Epithelial cell of proximal tubule (primary cell): ENCODE data around the gene SLC45A3. TPM values are rescaled to one million over a fixed set of nuclear protein-coding genes. Genes with fewer than 3 reads are reported as not detected.

Experiments
- DNase-seq: peaks from one replicate; pipeline ENCODE4 v3.0.0-alpha.2; 2011; ENCODE audit warnings: low read depth
- H3K4me3 ChIP-seq: 2 replicates; pipeline ENCODE4 v1.5.1; 2011; ENCODE audit warnings: low read depth, mild to moderate bottlenecking, low read length
- CTCF ChIP-seq: conservative IDR thresholded peaks from 2 replicates; pipeline ENCODE4 v1.5.1; 2012; ENCODE audit warnings: low read depth, mild to moderate bottlenecking, low read length
- total RNA-seq: library from RNA; depleted of rRNA; stranded (reverse); fragments of >200 nt; gene quantifications from 2 replicates; pipeline ENCODE4 v1.2.3, GENCODE V29; 2015

Gene SLC45A3
- total RNA-seq, 1 donor from 2014 or later = 6.5 TPM

GRCh38 chr1:205699416-205699815 is 19.1 kb upstream of the SLC45A3 start:
- no peak overlapping the region for H3K4me3 ChIP-seq
- TF ChIP-seq CTCF = no peak
- no peak for DNase-seq

GRCh38 chr1:205698921-205699320 is 18.6 kb upstream of the SLC45A3 start:
- no peak for TF ChIP-seq CTCF
- no peak overlapping the region for H3K4me3 ChIP-seq
- DNase-seq = no peak

GRCh38 chr1:205693421-205693991 is 13.2 kb upstream of the SLC45A3 start:
- TF ChIP-seq CTCF = no peak
- DNase-seq = no peak

DNA sequence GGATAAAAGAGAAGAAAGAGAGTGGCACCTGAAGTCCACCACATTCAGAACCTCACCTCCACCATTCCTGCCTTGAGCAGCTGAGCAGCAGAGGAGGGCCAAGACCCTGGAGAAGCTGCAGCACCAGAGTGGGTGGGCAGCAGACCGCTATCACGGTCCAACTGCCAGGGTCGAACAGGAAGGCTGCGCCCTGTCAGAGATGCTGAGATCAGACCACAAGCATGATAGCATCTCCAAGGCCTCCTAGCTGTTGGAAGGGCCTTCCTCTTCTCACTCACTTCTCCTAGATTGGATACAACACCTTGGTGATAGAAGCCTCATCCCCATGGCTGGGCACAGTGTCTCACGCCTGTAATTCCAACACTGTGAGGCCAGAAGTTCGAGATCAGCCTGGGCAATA is 12.1 kb upstream of the SLC45A3 start:
- DNase-seq = no peak
- no peak for TF ChIP-seq CTCF
- H3K4me3 ChIP-seq = no peak overlapping the region

More at GRCh38 chr1:205693421-205693991, 13.2 kb upstream of the SLC45A3 start:
- H3K4me3 ChIP-seq = no peak overlapping the region

GRCh38 chr1:205690122-205690756 is 9.9 kb upstream of the SLC45A3 start:
- no peak for TF ChIP-seq CTCF
- no peak for DNase-seq
- no peak overlapping the region for H3K4me3 ChIP-seq

GRCh38 chr1:205689479-205689878 is 9.2 kb upstream of the SLC45A3 start:
- no peak for DNase-seq
- TF ChIP-seq CTCF = no peak
- H3K4me3 ChIP-seq = no peak overlapping the region
